HL-60 (cell line): ENCODE results near the gene SCYL1.

ENCODE experiments used
- DNase-seq, 2 experiments: peaks; one replicate each; pipeline ENCODE4 v3.0.0-alpha.2; 2010 to 2020; ENCODE audit warnings: low read depth in 1 of 2, low spot score in 1 of 2
- H3K27ac ChIP-seq: fragments of 250-450 bp; sonication (Bioruptor Pico); replicated peaks from 2 replicates; pipeline ENCODE4 v1.5.1; 2020; ENCODE audit warnings: mild to moderate bottlenecking, moderate library complexity
- H3K27me3 ChIP-seq: fragments of 250-450 bp; sonication (Bioruptor Pico); 2 replicates; pipeline ENCODE4 v1.5.1; 2021; ENCODE audit warnings: mild to moderate bottlenecking, moderate library complexity; ENCODE audit not compliant: insufficient read depth, poor library complexity, severe bottlenecking
- H3K4me3 ChIP-seq: replicated peaks from 2 replicates; pipeline ENCODE4 v1.5.1; 2011; ENCODE audit warnings: mild to moderate bottlenecking, control low read depth, low read length; ENCODE audit not compliant: insufficient read depth
- CTCF ChIP-seq: IDR thresholded peaks from one replicate; pipeline ENCODE4 v1.5.1; 2011; ENCODE audit warnings: low read length, control low read depth, inconsistent platforms; ENCODE audit not compliant: insufficient read depth
- GABPA ChIP-seq: IDR thresholded peaks from 2 replicates; pipeline ENCODE4 v1.6.1; 2012; ENCODE audit warnings: low read depth
- POLR2AphosphoS5 ChIP-seq: IDR thresholded peaks from 2 replicates; pipeline ENCODE4 v1.6.1; 2012; ENCODE audit warnings: low read depth
- REST ChIP-seq: IDR thresholded peaks from 2 replicates; pipeline ENCODE4 v1.6.1; 2012; ENCODE audit warnings: low read depth; ENCODE audit not compliant: insufficient replicate concordance
- SPI1 ChIP-seq: IDR thresholded peaks from 2 replicates; pipeline ENCODE4 v1.6.1; 2012; ENCODE audit warnings: low read depth, mild to moderate bottlenecking, borderline replicate concordance

SCYL1 gene

GRCh38 chr11:65498727-65498976, 26.2 kb upstream of the SCYL1 start:
- H3K4me3 ChIP-seq = no peak overlapping the region
- DNase-seq = no peak
- no peaks in the 10 kb centered on the region for H3K27me3 ChIP-seq
- H3K27ac ChIP-seq = peak overlapping the region; percentile 100
- TF ChIP-seq REST (no peak), POLR2AphosphoS5 (no peak), CTCF (no peak), SPI1 (no peak), GABPA (no peak)

GRCh38 chr11:65498977-65499712, 25.7 kb upstream of the SCYL1 start, which contains the start of gene MALAT1:
TSS of gene MALAT1 (plus strand) at chr11:65499045.
- H3K4me3 ChIP-seq = peak within 1 kb of the TSS; percentile 82
- TF ChIP-seq CTCF (no peak), REST (peak; percentile 85), POLR2AphosphoS5 (peak; percentile 99), SPI1 (no peak; the same call in 1 of the 2 replicates), GABPA (0 out of 2 replicates have a peak, but pooled peaks have one; percentile 22)
- H3K27me3 ChIP-seq = no peaks in the 10 kb centered on the region
- H3K27ac ChIP-seq = peak within 1 kb of the TSS; percentile 100
- DNase-seq = peak; percentile 93 to 97

GRCh38 chr11:65499713-65500386, 25.0 kb upstream of the SCYL1 start:
- DNase-seq = peak in 1 of 2 experiments; percentile 57
- TF ChIP-seq POLR2AphosphoS5 (no peak), SPI1 (no peak), REST (peak; percentile 10), GABPA (no peak)

More at GRCh38 chr11:65499713-65500386, 25.0 kb upstream of the SCYL1 start:
- no peaks in the 10 kb centered on the region for H3K27me3 ChIP-seq
- H3K27ac ChIP-seq = peak overlapping the region; percentile 100
- H3K4me3 ChIP-seq = peak overlapping the region; percentile 82
